Heart left ventricle (tissue), 16 donors: Measurements from ENCODE around the gene SREBF2. TPM values are rescaled to one million over a fixed set of nuclear protein-coding genes. Genes with fewer than 3 reads are reported as not detected.

ENCODE experiments used
- ATAC-seq, 4 donors: fragments of 200-7000 bp; cut with Tn5 transposase; one replicate each; pipeline ENCODE4 v1.9.1; 2020 to 2022; ENCODE audit warnings: moderate library complexity in 4 of 4, mild to moderate bottlenecking in 3 of 4, moderate number of reproducible peaks in 1 of 4
- DNase-seq, 5 donors: peaks; one replicate each; pipeline ENCODE4 v3.0.0-alpha.2; 2020
- H3K27ac ChIP-seq, 12 donors: fragments of 200-600 bp; sonication (generic) in 4 of 12; one replicate each; pipeline versions ENCODE4 v1.5.0 to v1.8.0; 2016 to 2022; ENCODE audit warnings: mild to moderate bottlenecking in 2 of 12
- H3K27me3 ChIP-seq, 9 donors: fragments of 200-600 bp; sonication (generic) in 2 of 9; one replicate each; pipeline versions ENCODE4 v1.5.1 to v1.8.0; 2016 to 2022; ENCODE audit warnings: mild to moderate bottlenecking in 3 of 9
- H3K36me3 ChIP-seq, 9 donors: fragments of 200-600 bp; sonication (generic) in 2 of 9; one replicate each; pipeline versions ENCODE4 v1.5.0 to v1.8.0; 2018 to 2022; ENCODE audit warnings: mild to moderate bottlenecking in 2 of 9
- H3K4me1 ChIP-seq, 12 donors: fragments of 200-600 bp; sonication (generic) in 4 of 12; one replicate each; pipeline versions ENCODE4 v1.5.0 to v1.8.0; 2016 to 2022; ENCODE audit warnings: mild to moderate bottlenecking in 3 of 12
- H3K4me3 ChIP-seq, 12 donors: fragments of 200-600 bp; sonication (generic) in 4 of 12; one replicate each; pipeline versions ENCODE4 v1.5.0 to v1.8.0; 2017 to 2022; ENCODE audit warnings: mild to moderate bottlenecking in 9 of 12, moderate library complexity in 4 of 12
- H3K9me3 ChIP-seq, 12 donors: fragments of 200-600 bp; sonication (generic) in 4 of 12; one replicate each; pipeline versions ENCODE4 v1.5.0 to v1.8.0; 2016 to 2022; ENCODE audit warnings: mild to moderate bottlenecking in 1 of 12
- POLR2A ChIP-seq, 2 donors: fragments of 450-650 bp; IDR thresholded peaks; one replicate each; pipeline ENCODE4 v1.6.1; 2017; ENCODE audit warnings: antibody characterized with exemption in 2 of 2, mild to moderate bottlenecking in 2 of 2, moderate library complexity in 2 of 2
- WGBS, 4 donors: extraction: QIAGEN DNeasy Blood & Tissue Kit in 2 of 4; methylation state at CpG; one replicate each; pipeline versions ENCODE4 v1.1.5 to v1.1.7; 2013 to 2018; 5-methylcytosine and 5-hydroxymethylcytosine counted together
- intact Hi-C, 10 donors: fragments of 100-400 bp; cut with DNase I; formaldehyde crosslinking; loops; one replicate each; pipeline versions ENCODE4 v1.11.1 to v1.14.2; 2022
- polyA plus RNA-seq, 2 donors: library from polyadenylated mRNA; stranded (reverse); fragments of 200-250 nt; gene quantifications; one replicate each; pipeline ENCODE4 v1.2.3, GENCODE V29; 2013
- total RNA-seq, 9 donors: library from RNA; depleted of rRNA in 2 of 9; stranded (reverse); fragments of >200 nt in 2 of 9; fragmentation: NEBNext Ultra II Directional in 3 of 9; extraction: Animal tissue kit (Norgen Biotek cat#: 25700) in 3 of 9; gene quantifications; one replicate each; pipeline versions ENCODE4 v1.1.0 to v1.2.4, GENCODE V29; 2016 to 2023
- TF ChIP-seq, protein P1 (sequence below), 12 donors: fragments of 200-600 bp; sonication (generic) in 4 of 12; IDR thresholded peaks; one replicate each; pipeline versions ENCODE4 v1.5.0 to v1.8.0; 2018 to 2022; ENCODE audit warnings: antibody characterized with exemption in 12 of 12, mild to moderate bottlenecking in 5 of 12
- donor health status: ischemic (EF 13 %, LVEDD 7.1; RV severe dilation, severe dysfunction).
- donor health status: healthy with polysubstance abuse.
- donor health status: DM: no; HTN: yes; CAD: no.
- donor health status: DM: no; HTN: no; CAD: no.
- donor health status: ischemic (EF 25% LVEDD 6.9; RV normal size, moderate dysfunction).
- donor health status: ischemic (EF 25% LVEDD 5.7; RV mildly dilated, moderate dysfunction).
- donor health status: healthy.
- donor health status: DM: yes; HTN: yes; CAD: no.
- donor health status: ischemic (EF 35%, LVEDD 5.7; RV mildly dilated, moderate dysfunction).
- donor health status: nonischemic (EF 11% LVEDD 7.7; RV severe dilation, severe dysfunction).
- donor health status: DM: yes; HTN: yes; CAD: no.
- donor health status: PGD.
- donor health status: ischemic (EF 29% LVEDD 5.4; RV normal size, mild dysfunction).
- donor health status: nonischemic (EF 23%, LVEDD 6.1; RV moderate dilation, normal function).

SREBF2 gene
- total and polyA plus RNA-seq, 11 donors = 39.4 to 115 (median 73.0) TPM

DNA sequence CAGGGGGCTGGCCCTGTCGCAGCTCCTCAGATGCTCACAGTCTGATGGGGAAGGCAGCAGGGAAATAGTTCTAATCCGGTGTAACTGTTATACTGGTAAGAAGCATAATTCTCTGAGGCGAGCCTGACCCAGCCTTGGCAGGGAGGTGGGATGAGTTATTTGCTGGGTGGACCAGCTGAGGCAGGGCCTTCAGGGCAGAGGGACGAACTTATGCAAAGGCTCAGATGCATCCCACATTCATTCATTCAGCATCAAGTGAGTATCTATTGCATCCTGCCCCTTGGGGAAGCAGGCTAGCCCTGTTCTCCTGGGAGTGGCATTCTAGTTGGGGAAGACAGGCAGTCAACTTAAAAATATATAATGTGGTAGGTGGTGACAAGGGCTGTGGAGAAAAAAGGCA is 13.6 kb upstream of the SREBF2 start:
- WGBS, 4 donors = 81 to 97% (median 92%) methylated on average over 4 of the region's 4 CpGs
- DNase-seq = no peak
- TF ChIP-seq, protein P1, sequence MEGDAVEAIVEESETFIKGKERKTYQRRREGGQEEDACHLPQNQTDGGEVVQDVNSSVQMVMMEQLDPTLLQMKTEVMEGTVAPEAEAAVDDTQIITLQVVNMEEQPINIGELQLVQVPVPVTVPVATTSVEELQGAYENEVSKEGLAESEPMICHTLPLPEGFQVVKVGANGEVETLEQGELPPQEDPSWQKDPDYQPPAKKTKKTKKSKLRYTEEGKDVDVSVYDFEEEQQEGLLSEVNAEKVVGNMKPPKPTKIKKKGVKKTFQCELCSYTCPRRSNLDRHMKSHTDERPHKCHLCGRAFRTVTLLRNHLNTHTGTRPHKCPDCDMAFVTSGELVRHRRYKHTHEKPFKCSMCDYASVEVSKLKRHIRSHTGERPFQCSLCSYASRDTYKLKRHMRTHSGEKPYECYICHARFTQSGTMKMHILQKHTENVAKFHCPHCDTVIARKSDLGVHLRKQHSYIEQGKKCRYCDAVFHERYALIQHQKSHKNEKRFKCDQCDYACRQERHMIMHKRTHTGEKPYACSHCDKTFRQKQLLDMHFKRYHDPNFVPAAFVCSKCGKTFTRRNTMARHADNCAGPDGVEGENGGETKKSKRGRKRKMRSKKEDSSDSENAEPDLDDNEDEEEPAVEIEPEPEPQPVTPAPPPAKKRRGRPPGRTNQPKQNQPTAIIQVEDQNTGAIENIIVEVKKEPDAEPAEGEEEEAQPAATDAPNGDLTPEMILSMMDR (IDR thresholded peaks at IDR 0.05) = no peak
- TF ChIP-seq POLR2A (IDR thresholded peaks at IDR 0.05) = no peak
- intact Hi-C loops = no loop called here
- Histone ChIP-seq H3K27me3 (no peaks in the 10 kb centered on the region), H3K9me3 (no peaks in the 10 kb centered on the region), H3K4me3 (no peak overlapping the region), H3K27ac (no peak overlapping the region), H3K36me3 (peaks cover 0 to 18% (median 7%) of the 10 kb centered on the region in 9 donors), H3K4me1 (no peaks in the 10 kb centered on the region)
- ATAC-seq = no peak

DNA sequence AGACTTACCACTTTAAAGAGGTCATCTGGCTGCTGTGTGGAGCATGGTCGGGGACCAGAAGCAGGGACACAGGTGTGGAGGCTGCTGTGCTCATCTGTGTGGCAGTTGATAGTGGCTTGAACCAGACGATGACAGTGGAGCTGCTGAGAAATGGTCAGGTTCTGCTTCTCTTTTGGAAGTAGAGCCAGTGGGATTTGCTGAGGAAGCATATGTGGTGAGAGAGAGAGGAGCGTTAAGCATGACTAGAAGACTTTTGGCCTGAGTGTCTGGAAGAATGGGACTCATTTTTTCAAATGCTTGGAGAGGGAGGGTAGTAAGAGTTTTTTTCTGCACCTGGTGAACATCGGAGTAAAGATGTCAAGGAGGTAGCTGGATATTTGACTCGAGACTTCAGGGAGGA is 12.5 kb upstream of the SREBF2 start:
- Histone ChIP-seq H3K4me1 (peaks cover 0 to 9% (median 4%) of the 10 kb centered on the region in 12 donors), H3K27me3 (no peaks in the 10 kb centered on the region), H3K4me3 (no peak overlapping the region), H3K36me3 (peaks cover 0 to 16% (median 4%) of the 10 kb centered on the region in 9 donors), H3K9me3 (no peaks in the 10 kb centered on the region), H3K27ac (no peak overlapping the region)
- TF ChIP-seq, protein P1 (IDR thresholded peaks at IDR 0.05) = no peak
- TF ChIP-seq POLR2A (IDR thresholded peaks at IDR 0.05) = no peak
- ATAC-seq (no peak), DNase-seq (no peak)
- intact Hi-C loops = loop anchor here in 3 of 10 donors (5.0 to 10.0 kb wide), 3 partner anchors 122 to 126 kb away; partner anchors contain the start of gene MEI1 (in 3 of the 3)
- 87 to 93% (median 92%) methylated on average over 5 of the region's 5 CpGs for WGBS, 4 donors

DNA sequence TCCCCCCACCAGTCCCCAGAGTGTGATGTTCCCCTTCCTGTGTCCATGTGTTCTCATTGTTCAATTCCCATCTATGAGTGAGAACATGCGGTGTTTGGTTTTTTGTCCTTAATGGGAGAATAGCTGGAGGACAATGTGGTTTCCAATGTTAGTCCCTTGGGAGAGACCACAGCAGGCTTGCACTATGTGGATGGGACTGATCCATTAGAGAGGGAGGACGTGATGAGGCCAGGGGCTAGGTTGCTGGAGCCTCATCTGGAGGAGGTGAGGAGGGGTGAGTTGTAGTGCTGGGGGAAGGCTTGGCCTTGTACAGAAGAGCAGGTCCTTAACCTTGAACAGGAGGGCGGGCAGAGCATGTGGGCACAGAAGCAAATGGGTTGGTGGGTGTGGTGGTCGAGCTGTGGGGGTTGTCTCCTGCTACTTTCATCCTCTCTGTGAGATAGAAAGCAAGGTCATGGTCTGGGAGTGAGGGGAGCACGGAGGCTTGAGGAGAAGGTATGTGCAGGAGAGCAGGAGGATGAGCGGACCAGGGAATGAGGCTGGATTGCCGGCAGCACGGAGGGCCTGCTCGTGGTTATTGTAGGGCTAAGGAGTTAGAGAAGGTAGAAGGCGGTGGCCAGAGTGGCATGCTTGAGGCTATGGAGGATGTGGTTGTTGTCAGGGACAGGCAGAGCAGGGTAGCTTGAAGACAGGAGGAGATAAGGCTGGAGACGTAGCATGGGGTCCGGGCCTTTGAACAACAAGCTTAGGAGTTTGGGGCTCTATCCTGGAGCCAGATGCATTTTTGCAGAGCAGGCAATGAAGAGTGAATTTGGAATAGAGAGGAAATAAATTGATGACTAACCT is 11.2 kb upstream of the SREBF2 start:
- Histone ChIP-seq H3K4me1 (peaks cover 3 to 21% (median 17%) of the 10 kb centered on the region in 12 donors), H3K4me3 (no peak overlapping the region), H3K27ac (no peak overlapping the region), H3K9me3 (no peaks in the 10 kb centered on the region), H3K36me3 (peaks cover 0 to 12% (median 0%) of the 10 kb centered on the region in 9 donors), H3K27me3 (no peaks in the 10 kb centered on the region)
- ATAC-seq = no peak
- 79 to 85% (median 84%) methylated on average over 12 of the region's 12 CpGs for WGBS, 4 donors
- intact Hi-C loops = loop anchor here in 8 of 10 donors (1.0 to 10.0 kb wide), 5 partner anchors 119 to 127 kb away; partner anchors contain the start of gene MEI1 (in 3 of the 8)
- DNase-seq = no peak
- TF ChIP-seq, protein P1 (IDR thresholded peaks at IDR 0.05) = no peak
- no peak for TF ChIP-seq POLR2A (IDR thresholded peaks at IDR 0.05)

DNA sequence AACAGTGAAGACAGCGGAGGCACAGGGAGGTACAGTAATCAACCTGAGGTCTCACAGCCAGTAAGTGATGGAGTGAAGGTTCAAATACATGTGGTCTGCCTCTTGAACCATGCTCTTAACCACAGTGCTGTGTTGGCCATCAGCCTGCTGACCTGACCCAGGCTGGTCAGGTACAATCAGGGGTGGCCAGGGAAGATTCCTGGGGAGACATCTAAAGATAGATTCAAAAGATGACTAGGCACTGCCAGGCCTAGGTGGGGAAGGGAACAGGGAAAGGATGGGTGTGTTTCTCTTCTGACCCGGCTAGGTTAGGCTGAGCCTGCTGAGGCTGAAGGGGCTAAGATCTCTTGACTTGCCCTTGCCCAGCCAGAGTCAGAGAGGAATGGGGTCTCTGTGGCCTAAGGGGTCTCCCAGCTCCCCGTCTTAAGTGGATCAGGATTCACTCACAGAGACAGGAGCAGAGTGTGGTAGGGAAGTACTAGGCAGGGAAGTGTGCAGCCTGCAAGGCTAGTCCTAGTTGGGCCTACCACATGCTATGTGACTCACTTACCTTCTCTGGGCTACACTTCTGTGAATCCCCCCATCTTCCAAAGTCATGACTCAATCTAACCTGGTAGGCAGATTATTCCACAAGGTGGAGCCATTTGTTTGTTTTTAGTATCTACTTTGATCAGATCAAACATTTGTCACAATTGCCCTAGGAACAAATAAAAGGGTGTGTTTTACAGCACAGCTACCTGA is 10.4 kb upstream of the SREBF2 start:
- Histone ChIP-seq H3K36me3 (peaks cover 0 to 12% (median 0%) of the 10 kb centered on the region in 9 donors), H3K27me3 (no peaks in the 10 kb centered on the region), H3K9me3 (no peaks in the 10 kb centered on the region), H3K27ac (no peak overlapping the region), H3K4me1 (peaks cover 3 to 29% (median 22%) of the 10 kb centered on the region in 12 donors), H3K4me3 (no peak overlapping the region)
- DNase-seq = no peak
- TF ChIP-seq POLR2A (IDR thresholded peaks at IDR 0.05) = no peak
- TF ChIP-seq, protein P1 (IDR thresholded peaks at IDR 0.05) = peak; percentile 18 to 61 (median 48)
- peak in 2 of 4 donors; percentile 16 to 26 for ATAC-seq
- 75 to 97% (median 87%) methylated on average over 2 to 3 of the region's 3 CpGs for WGBS, 4 donors
- intact Hi-C loops = loop anchor here in 9 of 10 donors (1.0 to 10.0 kb wide), 5 partner anchors 118 to 128 kb away; partner anchors contain the start of gene MEI1 (in 3 of the 9)
